ENCODE results near the gene GADL1.

The GADL1 gene

DNA sequence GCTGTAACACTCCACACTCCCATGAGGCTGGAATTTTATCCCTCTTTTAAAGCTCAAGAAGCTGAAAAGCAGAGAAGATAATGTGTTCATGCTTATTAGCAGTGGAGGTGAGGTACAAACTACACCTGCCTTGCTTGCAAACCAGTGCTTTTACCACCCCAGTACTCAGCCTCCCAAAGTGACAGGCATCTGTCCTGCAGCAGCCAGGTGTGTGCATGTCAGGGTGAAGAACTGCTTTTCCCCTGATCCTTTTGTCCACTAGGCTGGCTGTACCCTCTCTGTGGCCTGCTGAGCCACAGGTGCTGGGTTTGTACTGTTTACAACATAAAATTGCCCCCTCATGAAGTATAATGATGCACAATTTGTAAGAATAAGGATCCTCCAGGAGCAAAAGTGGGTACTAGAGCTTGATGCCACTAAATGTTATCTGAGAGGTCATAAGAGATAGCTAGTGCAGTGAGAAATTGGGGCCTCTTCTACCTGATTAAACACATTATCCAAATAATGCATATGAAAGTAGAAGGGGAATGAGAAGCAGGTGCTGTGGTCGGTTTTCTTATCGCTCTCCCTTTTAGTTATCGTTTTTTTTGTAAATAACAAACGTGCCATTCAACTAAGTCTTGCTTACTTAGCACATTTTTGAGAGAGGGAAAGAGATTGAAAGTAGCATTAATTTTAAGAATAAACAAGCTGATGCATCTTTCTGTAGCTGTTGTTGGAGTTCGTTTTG, 39.2 kb upstream of the GADL1 start:
- H3K79me2 ChIP-seq (ENCODE audit: low read length) = no peaks in the 10 kb centered on the region
- peaks cover 2% of the 10 kb centered on the region; the same call in 1 of the 2 replicates for H3F3A ChIP-seq (ENCODE audit: insufficient read depth, low read length)
- no peak overlapping the region for H2AFZ ChIP-seq (ENCODE audit: low read length)
- no peaks in the 10 kb centered on the region for H3K9me3 ChIP-seq (replicated peaks; ENCODE audit: insufficient read depth, low read length)
- H4K20me1 ChIP-seq (ENCODE audit: insufficient read depth, low read length) = no peaks in the 10 kb centered on the region
- no peaks in the 10 kb centered on the region for H3K9me2 ChIP-seq (replicated peaks; ENCODE audit: insufficient read depth, low read length)
- no peaks in the 10 kb centered on the region for H3K4me1 ChIP-seq (ENCODE audit: low read length)
- H3K4me3 ChIP-seq (ENCODE audit: low read length) = no peak overlapping the region
- no peaks in the 10 kb centered on the region for H3K36me3 ChIP-seq (replicated peaks; ENCODE audit: insufficient read depth, low read length)
- peak; percentile 55 for DNase-seq
- TF ChIP-seq, protein P1, sequence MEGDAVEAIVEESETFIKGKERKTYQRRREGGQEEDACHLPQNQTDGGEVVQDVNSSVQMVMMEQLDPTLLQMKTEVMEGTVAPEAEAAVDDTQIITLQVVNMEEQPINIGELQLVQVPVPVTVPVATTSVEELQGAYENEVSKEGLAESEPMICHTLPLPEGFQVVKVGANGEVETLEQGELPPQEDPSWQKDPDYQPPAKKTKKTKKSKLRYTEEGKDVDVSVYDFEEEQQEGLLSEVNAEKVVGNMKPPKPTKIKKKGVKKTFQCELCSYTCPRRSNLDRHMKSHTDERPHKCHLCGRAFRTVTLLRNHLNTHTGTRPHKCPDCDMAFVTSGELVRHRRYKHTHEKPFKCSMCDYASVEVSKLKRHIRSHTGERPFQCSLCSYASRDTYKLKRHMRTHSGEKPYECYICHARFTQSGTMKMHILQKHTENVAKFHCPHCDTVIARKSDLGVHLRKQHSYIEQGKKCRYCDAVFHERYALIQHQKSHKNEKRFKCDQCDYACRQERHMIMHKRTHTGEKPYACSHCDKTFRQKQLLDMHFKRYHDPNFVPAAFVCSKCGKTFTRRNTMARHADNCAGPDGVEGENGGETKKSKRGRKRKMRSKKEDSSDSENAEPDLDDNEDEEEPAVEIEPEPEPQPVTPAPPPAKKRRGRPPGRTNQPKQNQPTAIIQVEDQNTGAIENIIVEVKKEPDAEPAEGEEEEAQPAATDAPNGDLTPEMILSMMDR (IDR thresholded peaks at IDR 0.05; ENCODE audit: low read length) = no peak
- no peak for TF ChIP-seq EZH2 (optimal IDR thresholded peaks at IDR 0.05; ENCODE audit: low read depth, low read length)
- TF ChIP-seq EZH2phosphoT487 (IDR thresholded peaks at IDR 0.05; ENCODE audit: low read length) = no peak
- H3K27ac ChIP-seq (ENCODE audit: low read length) = no peak overlapping the region
- no peak overlapping the region for H3K9ac ChIP-seq (ENCODE audit: low read length)
- H3K4me2 ChIP-seq (ENCODE audit: low read depth, low read length) = peak overlapping the region; percentile 15; the same call in 1 of the 2 replicates
- no peaks in the 10 kb centered on the region for H3K27me3 ChIP-seq (replicated peaks; ENCODE audit: insufficient read depth, low read length)

DNA sequence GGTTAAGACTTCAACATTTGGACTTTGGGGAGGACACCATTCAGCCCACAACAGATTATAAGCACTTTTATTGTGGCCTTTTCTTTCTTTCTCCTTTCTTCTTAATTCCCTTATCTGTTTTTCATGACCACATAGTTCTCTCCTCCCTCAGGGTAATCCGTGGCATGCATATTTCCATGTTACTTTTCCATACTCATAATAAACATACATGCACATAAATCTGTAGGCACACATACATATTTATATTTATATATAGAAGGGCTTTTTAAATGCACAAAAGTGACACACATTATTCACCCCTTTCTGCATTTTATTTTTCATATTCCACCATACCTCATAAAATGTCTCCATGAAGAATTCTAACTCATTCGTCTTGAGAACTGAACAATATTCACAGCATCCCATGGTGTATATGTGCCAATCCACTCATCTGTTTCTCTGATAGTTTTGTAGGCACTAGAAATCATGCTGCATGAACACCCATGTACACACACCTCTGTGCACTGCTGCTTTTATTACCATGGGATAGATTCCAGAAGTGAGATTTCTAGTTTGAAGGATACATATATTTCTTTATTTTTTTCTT, 38.1 kb upstream of the GADL1 start:
- Histone ChIP-seq H3K36me3 (replicated peaks; ENCODE audit: insufficient read depth, low read length) (no peaks in the 10 kb centered on the region), H3F3A (ENCODE audit: insufficient read depth, low read length) (peaks cover 2% of the 10 kb centered on the region; the same call in 1 of the 2 replicates), H3K9me2 (replicated peaks; ENCODE audit: insufficient read depth, low read length) (no peaks in the 10 kb centered on the region), H3K27ac (ENCODE audit: low read length) (no peak overlapping the region), H3K9me3 (replicated peaks; ENCODE audit: insufficient read depth, low read length) (no peaks in the 10 kb centered on the region), H4K20me1 (ENCODE audit: insufficient read depth, low read length) (no peaks in the 10 kb centered on the region), H3K9ac (ENCODE audit: low read length) (no peak overlapping the region), H3K4me1 (ENCODE audit: low read length) (no peaks in the 10 kb centered on the region), H2AFZ (ENCODE audit: low read length) (no peak overlapping the region), H3K27me3 (replicated peaks; ENCODE audit: insufficient read depth, low read length) (no peaks in the 10 kb centered on the region), H3K79me2 (ENCODE audit: low read length) (no peaks in the 10 kb centered on the region), H3K4me2 (ENCODE audit: low read depth, low read length) (no peak overlapping the region), H3K4me3 (ENCODE audit: low read length) (no peak overlapping the region)
- DNase-seq = no peak
- TF ChIP-seq, protein P1 (IDR thresholded peaks at IDR 0.05; ENCODE audit: low read length) = no peak
- TF ChIP-seq EZH2 (optimal IDR thresholded peaks at IDR 0.05; ENCODE audit: low read depth, low read length) (no peak), EZH2phosphoT487 (IDR thresholded peaks at IDR 0.05; ENCODE audit: low read length) (no peak)

DNA sequence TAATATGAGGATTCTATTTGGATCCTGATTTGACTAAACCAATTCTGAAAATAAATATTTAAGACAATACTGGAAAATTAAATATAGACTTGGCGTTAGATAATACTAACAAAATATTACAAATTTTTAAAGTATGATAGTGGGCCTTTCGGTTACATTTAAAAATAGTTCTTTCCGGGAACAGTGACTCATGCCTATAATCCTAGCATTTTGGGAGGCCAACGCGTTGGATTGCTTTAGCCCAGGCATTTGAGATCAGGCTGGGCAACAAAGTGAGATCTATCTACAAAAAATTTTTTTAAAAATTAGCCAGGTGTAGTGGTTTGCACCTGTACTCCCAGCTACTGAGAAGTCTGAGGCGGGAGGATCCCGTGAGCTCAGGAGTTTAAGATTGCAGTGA, 30.3 kb upstream of the GADL1 start:
- H3F3A ChIP-seq (ENCODE audit: insufficient read depth, low read length) = no peaks in the 10 kb centered on the region
- TF ChIP-seq, protein P1 (IDR thresholded peaks at IDR 0.05; ENCODE audit: low read length) = no peak
- no peak for TF ChIP-seq EZH2 (optimal IDR thresholded peaks at IDR 0.05; ENCODE audit: low read depth, low read length)
- no peak for TF ChIP-seq EZH2phosphoT487 (IDR thresholded peaks at IDR 0.05; ENCODE audit: low read length)
- no peaks in the 10 kb centered on the region for H4K20me1 ChIP-seq (ENCODE audit: insufficient read depth, low read length)
- H3K4me2 ChIP-seq (ENCODE audit: low read depth, low read length) = no peak overlapping the region
- H3K4me1 ChIP-seq (ENCODE audit: low read length) = no peaks in the 10 kb centered on the region
- no peak overlapping the region for H3K27ac ChIP-seq (ENCODE audit: low read length)
- H3K9me2 ChIP-seq (replicated peaks; ENCODE audit: insufficient read depth, low read length) = no peaks in the 10 kb centered on the region
- no peak overlapping the region for H3K4me3 ChIP-seq (ENCODE audit: low read length)
- no peaks in the 10 kb centered on the region for H3K79me2 ChIP-seq (ENCODE audit: low read length)
- no peaks in the 10 kb centered on the region for H3K36me3 ChIP-seq (replicated peaks; ENCODE audit: insufficient read depth, low read length)
- no peaks in the 10 kb centered on the region for H3K9me3 ChIP-seq (replicated peaks; ENCODE audit: insufficient read depth, low read length)
- no peak overlapping the region for H3K9ac ChIP-seq (ENCODE audit: low read length)
- H2AFZ ChIP-seq (ENCODE audit: low read length) = no peak overlapping the region
- DNase-seq = no peak
- no peaks in the 10 kb centered on the region for H3K27me3 ChIP-seq (replicated peaks; ENCODE audit: insufficient read depth, low read length)
